ENCODE results near the gene TRMT112. TPM values are rescaled to one million over a fixed set of nuclear protein-coding genes. Genes with fewer than 3 reads are reported as not detected.

Gene TRMT112
- polyA plus RNA-seq, result 278 and 335 TPM in 2 replicates
- 58.7 and 78.5 TPM in 2 replicates for polyA minus RNA-seq

DNA sequence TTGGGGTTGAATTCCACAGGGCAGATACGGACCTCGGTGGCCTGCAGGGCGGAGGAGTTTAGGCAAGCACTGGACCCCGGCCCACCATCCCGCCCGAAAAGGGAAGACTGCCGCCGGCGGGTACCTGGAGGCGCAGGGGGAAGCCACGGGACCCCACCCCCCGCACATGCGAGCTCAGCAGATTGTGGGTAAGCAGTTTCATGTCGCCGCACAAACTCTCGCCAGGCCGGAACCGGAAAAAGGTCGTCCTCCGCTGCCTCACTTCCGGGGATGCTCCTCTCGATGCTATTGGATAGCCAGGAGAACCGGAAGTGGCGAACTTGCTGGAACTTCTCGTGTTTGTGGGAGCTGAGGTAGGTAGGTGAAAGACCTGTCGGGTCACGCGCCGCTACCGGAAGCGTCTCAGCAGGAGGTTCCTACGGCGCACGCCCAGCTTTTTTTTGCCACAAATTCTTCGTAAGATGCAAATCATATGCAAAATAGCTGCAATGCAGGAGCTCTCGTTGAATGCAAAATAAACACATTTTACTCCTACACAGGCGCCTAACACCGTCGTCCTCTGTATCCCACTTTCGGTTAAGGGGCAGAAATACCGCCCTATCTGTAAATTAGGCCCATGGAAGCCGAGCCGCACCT is at the start of gene TRMT112:
TSS of gene TRMT112 (minus strand) at position 235 of the 636 bp plus-strand sequence. CDS start at position 202, 33 bp downstream.
- TF ChIP-seq TAF1 (IDR thresholded peaks at IDR 0.05; ENCODE audit: low read depth), result no peak
- TF ChIP-seq MXI1 (conservative IDR thresholded peaks at IDR 0.05; ENCODE audit: poor library complexity, severe bottlenecking), result peak; percentile 87
- TF ChIP-seq EP300 (conservative IDR thresholded peaks at IDR 0.05; ENCODE audit: poor library complexity, severe bottlenecking), result peak; percentile 61
- TF ChIP-seq POLR2AphosphoS5 (IDR thresholded peaks at IDR 0.05), result peak; percentile 82
- no peak for TF ChIP-seq SMC3 (conservative IDR thresholded peaks at IDR 0.05; ENCODE audit: poor library complexity)
- TF ChIP-seq, protein P1, sequence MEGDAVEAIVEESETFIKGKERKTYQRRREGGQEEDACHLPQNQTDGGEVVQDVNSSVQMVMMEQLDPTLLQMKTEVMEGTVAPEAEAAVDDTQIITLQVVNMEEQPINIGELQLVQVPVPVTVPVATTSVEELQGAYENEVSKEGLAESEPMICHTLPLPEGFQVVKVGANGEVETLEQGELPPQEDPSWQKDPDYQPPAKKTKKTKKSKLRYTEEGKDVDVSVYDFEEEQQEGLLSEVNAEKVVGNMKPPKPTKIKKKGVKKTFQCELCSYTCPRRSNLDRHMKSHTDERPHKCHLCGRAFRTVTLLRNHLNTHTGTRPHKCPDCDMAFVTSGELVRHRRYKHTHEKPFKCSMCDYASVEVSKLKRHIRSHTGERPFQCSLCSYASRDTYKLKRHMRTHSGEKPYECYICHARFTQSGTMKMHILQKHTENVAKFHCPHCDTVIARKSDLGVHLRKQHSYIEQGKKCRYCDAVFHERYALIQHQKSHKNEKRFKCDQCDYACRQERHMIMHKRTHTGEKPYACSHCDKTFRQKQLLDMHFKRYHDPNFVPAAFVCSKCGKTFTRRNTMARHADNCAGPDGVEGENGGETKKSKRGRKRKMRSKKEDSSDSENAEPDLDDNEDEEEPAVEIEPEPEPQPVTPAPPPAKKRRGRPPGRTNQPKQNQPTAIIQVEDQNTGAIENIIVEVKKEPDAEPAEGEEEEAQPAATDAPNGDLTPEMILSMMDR (IDR thresholded peaks at IDR 0.05; ENCODE audit: poor library complexity, severe bottlenecking), result no peak
- TF ChIP-seq RAD21 (conservative IDR thresholded peaks at IDR 0.05), result no peak
- Histone ChIP-seq H3K9me3 (ENCODE audit: low read length) (no peaks in the 10 kb centered on the region), H3K27me3 (ENCODE audit: insufficient read depth, low read depth, low read length) (no peaks in the 10 kb centered on the region), H3K79me2 (replicated peaks; ENCODE audit: insufficient read depth, low read length) (peaks cover 13% of the 10 kb centered on the region), H3K4me3 (ENCODE audit: low read length) (peak within 1 kb of the TSS; percentile 99), H3F3A (ENCODE audit: insufficient read depth, low read length, poor library complexity, severe bottlenecking) (no peaks in the 10 kb centered on the region), H3K27ac (ENCODE audit: low read length) (peak within 1 kb of the TSS; percentile 98), H3K9ac (ENCODE audit: low read length) (peak within 1 kb of the TSS; percentile 99), H2AFZ (ENCODE audit: low read depth, low read length) (peak within 1 kb of the TSS; percentile 65), H3K4me2 (ENCODE audit: low read length) (peak within 1 kb of the TSS; percentile 79), H3K9me2 (ENCODE audit: insufficient read depth, low read length) (no peaks in the 10 kb centered on the region), H3K36me3 (ENCODE audit: insufficient read depth, low read length) (no peaks in the 10 kb centered on the region), H4K20me1 (ENCODE audit: insufficient read depth) (no peaks in the 10 kb centered on the region)

DNA sequence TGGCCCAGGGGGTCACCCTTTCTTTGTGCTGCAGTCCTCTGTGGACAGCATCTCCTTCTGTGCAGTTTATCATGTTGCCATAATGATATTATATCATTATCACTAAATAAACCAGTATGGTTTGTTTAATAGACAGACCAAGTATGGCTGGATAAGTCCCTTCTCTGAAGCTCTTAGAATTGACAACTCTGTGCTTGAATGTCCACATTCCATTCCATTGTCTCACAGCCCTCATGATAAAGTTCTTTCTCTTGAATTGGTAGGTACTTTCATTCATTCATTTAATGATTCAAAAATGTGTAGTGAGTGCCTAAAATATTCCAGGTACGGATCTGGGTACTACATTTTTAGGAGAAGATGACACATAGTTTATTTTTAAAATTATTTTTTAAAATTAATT is 49.4 kb upstream of the TRMT112 start:
- Histone ChIP-seq H3K27ac (ENCODE audit: low read length) (no peak overlapping the region), H3K36me3 (ENCODE audit: insufficient read depth, low read length) (no peaks in the 10 kb centered on the region), H3F3A (ENCODE audit: insufficient read depth, low read length, poor library complexity, severe bottlenecking) (no peaks in the 10 kb centered on the region), H3K79me2 (replicated peaks; ENCODE audit: insufficient read depth, low read length) (no peaks in the 10 kb centered on the region), H4K20me1 (ENCODE audit: insufficient read depth) (no peaks in the 10 kb centered on the region), H3K4me2 (ENCODE audit: low read length) (no peak overlapping the region), H3K9ac (ENCODE audit: low read length) (no peak overlapping the region), H3K9me3 (ENCODE audit: low read length) (no peaks in the 10 kb centered on the region), H3K27me3 (ENCODE audit: insufficient read depth, low read depth, low read length) (no peaks in the 10 kb centered on the region), H3K9me2 (ENCODE audit: insufficient read depth, low read length) (no peaks in the 10 kb centered on the region), H3K4me3 (ENCODE audit: low read length) (no peak overlapping the region), H2AFZ (ENCODE audit: low read depth, low read length) (no peak overlapping the region)
- TF ChIP-seq SMC3 (conservative IDR thresholded peaks at IDR 0.05; ENCODE audit: poor library complexity) (no peak), MXI1 (conservative IDR thresholded peaks at IDR 0.05; ENCODE audit: poor library complexity, severe bottlenecking) (no peak), POLR2AphosphoS5 (IDR thresholded peaks at IDR 0.05) (no peak), EP300 (conservative IDR thresholded peaks at IDR 0.05; ENCODE audit: poor library complexity, severe bottlenecking) (no peak)

DNA sequence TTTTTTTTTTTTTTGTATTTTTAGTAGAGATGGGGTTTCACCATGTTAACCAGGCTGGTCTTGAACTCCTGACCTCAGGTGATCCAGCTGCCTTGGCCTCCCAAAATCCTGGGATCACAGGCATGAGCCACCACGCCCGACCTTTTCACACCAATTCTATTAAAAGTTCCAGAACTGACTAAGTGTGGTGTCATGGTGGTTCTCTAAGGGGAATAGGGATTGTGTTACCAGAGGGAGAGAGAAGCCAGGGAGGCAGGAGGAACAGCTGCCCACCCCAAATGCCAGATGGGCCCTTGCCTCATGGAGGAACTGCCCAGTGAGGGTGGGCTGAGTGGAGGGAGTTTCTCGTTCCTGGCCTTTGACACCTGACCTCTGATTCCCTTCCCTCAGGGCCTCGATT is 47.6 kb upstream of the TRMT112 start:
- no peak overlapping the region for H3K27ac ChIP-seq (ENCODE audit: low read length)
- no peaks in the 10 kb centered on the region for H3K79me2 ChIP-seq (replicated peaks; ENCODE audit: insufficient read depth, low read length)
- H3K27me3 ChIP-seq (ENCODE audit: insufficient read depth, low read depth, low read length), result no peaks in the 10 kb centered on the region
- H3K9ac ChIP-seq (ENCODE audit: low read length), result no peak overlapping the region
- H3K4me2 ChIP-seq (ENCODE audit: low read length), result no peak overlapping the region
- no peak overlapping the region for H2AFZ ChIP-seq (ENCODE audit: low read depth, low read length)
- no peak overlapping the region for H3K4me3 ChIP-seq (ENCODE audit: low read length)
- no peaks in the 10 kb centered on the region for H3F3A ChIP-seq (ENCODE audit: insufficient read depth, low read length, poor library complexity, severe bottlenecking)
- no peaks in the 10 kb centered on the region for H3K9me2 ChIP-seq (ENCODE audit: insufficient read depth, low read length)
- H3K36me3 ChIP-seq (ENCODE audit: insufficient read depth, low read length), result no peaks in the 10 kb centered on the region
- no peaks in the 10 kb centered on the region for H4K20me1 ChIP-seq (ENCODE audit: insufficient read depth)
- TF ChIP-seq EP300 (conservative IDR thresholded peaks at IDR 0.05; ENCODE audit: poor library complexity, severe bottlenecking), result no peak
- no peak for TF ChIP-seq TAF1 (IDR thresholded peaks at IDR 0.05; ENCODE audit: low read depth)
- no peak for TF ChIP-seq RAD21 (conservative IDR thresholded peaks at IDR 0.05)
- TF ChIP-seq POLR2AphosphoS5 (IDR thresholded peaks at IDR 0.05), result no peak
- TF ChIP-seq, protein P2, sequence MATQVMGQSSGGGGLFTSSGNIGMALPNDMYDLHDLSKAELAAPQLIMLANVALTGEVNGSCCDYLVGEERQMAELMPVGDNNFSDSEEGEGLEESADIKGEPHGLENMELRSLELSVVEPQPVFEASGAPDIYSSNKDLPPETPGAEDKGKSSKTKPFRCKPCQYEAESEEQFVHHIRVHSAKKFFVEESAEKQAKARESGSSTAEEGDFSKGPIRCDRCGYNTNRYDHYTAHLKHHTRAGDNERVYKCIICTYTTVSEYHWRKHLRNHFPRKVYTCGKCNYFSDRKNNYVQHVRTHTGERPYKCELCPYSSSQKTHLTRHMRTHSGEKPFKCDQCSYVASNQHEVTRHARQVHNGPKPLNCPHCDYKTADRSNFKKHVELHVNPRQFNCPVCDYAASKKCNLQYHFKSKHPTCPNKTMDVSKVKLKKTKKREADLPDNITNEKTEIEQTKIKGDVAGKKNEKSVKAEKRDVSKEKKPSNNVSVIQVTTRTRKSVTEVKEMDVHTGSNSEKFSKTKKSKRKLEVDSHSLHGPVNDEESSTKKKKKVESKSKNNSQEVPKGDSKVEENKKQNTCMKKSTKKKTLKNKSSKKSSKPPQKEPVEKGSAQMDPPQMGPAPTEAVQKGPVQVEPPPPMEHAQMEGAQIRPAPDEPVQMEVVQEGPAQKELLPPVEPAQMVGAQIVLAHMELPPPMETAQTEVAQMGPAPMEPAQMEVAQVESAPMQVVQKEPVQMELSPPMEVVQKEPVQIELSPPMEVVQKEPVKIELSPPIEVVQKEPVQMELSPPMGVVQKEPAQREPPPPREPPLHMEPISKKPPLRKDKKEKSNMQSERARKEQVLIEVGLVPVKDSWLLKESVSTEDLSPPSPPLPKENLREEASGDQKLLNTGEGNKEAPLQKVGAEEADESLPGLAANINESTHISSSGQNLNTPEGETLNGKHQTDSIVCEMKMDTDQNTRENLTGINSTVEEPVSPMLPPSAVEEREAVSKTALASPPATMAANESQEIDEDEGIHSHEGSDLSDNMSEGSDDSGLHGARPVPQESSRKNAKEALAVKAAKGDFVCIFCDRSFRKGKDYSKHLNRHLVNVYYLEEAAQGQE (IDR thresholded peaks at IDR 0.05; ENCODE audit: borderline replicate concordance), result no peak
- TF ChIP-seq, protein P1 (IDR thresholded peaks at IDR 0.05; ENCODE audit: poor library complexity, severe bottlenecking), result no peak
- TF ChIP-seq EZH2 (IDR thresholded peaks at IDR 0.05; ENCODE audit: borderline replicate concordance, insufficient read depth, low read length, poor library complexity, severe bottlenecking), result no peak
- TF ChIP-seq MXI1 (conservative IDR thresholded peaks at IDR 0.05; ENCODE audit: poor library complexity, severe bottlenecking), result no peak
- TF ChIP-seq SMC3 (conservative IDR thresholded peaks at IDR 0.05; ENCODE audit: poor library complexity), result no peak
- H3K9me3 ChIP-seq (ENCODE audit: low read length), result no peaks in the 10 kb centered on the region
